ENCODE results near the gene ADAMTS9. TPM values are rescaled to one million over a fixed set of nuclear protein-coding genes. Genes with fewer than 3 reads are reported as not detected.

The ADAMTS9 gene
- total RNA-seq, 1 experiment from 2014 or later, result 0.46 TPM

DNA sequence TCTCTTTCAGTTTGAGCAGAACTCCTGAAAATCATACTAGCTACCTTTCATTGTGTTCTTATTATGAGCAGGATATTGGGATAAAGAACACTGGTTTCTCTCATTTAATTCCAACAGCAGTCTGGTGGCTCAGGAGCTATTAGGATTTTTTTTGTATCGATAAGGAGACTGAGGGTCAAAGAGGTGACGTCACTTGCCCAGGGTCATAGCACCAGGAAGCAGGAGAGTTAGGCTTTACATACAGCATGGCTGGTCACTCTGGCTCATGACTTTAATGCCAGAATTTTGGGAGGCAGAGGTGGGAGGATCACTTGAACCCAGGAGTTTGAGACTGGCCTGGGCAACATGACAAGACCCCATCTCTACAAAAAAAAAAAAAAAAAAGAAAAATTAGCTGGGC lies 113.6 kb downstream of the ADAMTS9 start:
- DNase-seq, result no peak
- Histone ChIP-seq H3K9ac (ENCODE audit: extremely low read depth, insufficient read length, low read length) (no peak overlapping the region), H3K79me2 (ENCODE audit: insufficient read depth, low read length) (no peaks in the 10 kb centered on the region), H4K5ac (ENCODE audit: insufficient read length, low read depth, low read length) (no peak overlapping the region), H3K56ac (ENCODE audit: insufficient read length, low read depth, low read length) (no peak overlapping the region), H3K18ac (ENCODE audit: insufficient read length, low read depth, low read length) (no peak overlapping the region), H2AK5ac (ENCODE audit: insufficient read length, low read length) (no peak overlapping the region), H2BK12ac (ENCODE audit: insufficient read length, low read depth, low read length) (no peak overlapping the region), H3K4me2 (ENCODE audit: insufficient read depth, insufficient read length, low read length) (no peak overlapping the region), H3K27me3 (ENCODE audit: insufficient read depth, low read length) (no peaks in the 10 kb centered on the region), H2BK5ac (ENCODE audit: insufficient read length, low read length) (no peak overlapping the region), H4K20me1 (ENCODE audit: control insufficient read depth, insufficient read depth, insufficient read length) (no peaks in the 10 kb centered on the region), H3K4ac (ENCODE audit: low read depth, low read length) (no peak overlapping the region), H2BK120ac (ENCODE audit: low read depth, low read length, poor library complexity, severe bottlenecking) (no peak overlapping the region), H3K14ac (ENCODE audit: insufficient read depth, low read length) (no peak overlapping the region), H3K4me1 (ENCODE audit: insufficient read depth, low read length) (peaks cover 3% of the 10 kb centered on the region; the same call in 1 of the 2 replicates), H3K27ac (ENCODE audit: insufficient read length, low read depth, low read length) (no peak overlapping the region), H2BK20ac (ENCODE audit: low read depth, low read length, poor library complexity, severe bottlenecking) (no peak overlapping the region), H3K23me2 (ENCODE audit: insufficient read length, low read depth, low read length, poor library complexity, severe bottlenecking) (no peaks in the 10 kb centered on the region), H4K91ac (ENCODE audit: insufficient read length, low read depth, low read length) (no peak overlapping the region), H3K9me3 (ENCODE audit: control insufficient read depth, low read depth, low read length) (no peaks in the 10 kb centered on the region), H3K23ac (ENCODE audit: insufficient read length, low read depth, low read length) (no peak overlapping the region), H4K8ac (replicated peaks; ENCODE audit: insufficient read length, low read depth, low read length) (no peak overlapping the region), H2AFZ (ENCODE audit: low read length) (no peak overlapping the region), H3K79me1 (ENCODE audit: insufficient read depth, low read depth, low read length, poor library complexity, severe bottlenecking) (no peaks in the 10 kb centered on the region), H3T11ph (ENCODE audit: low read length) (no peak overlapping the region), H2BK15ac (ENCODE audit: low read depth, low read length) (no peak overlapping the region)
- H3K9me3 Mint-ChIP-seq, result no peaks in the 10 kb centered on the region
- no peaks in the 10 kb centered on the region for H3K36me3 Mint-ChIP-seq (ENCODE audit: insufficient read depth in 1 of 3, low read depth in 3 of 3)
- H3K27me3 Mint-ChIP-seq (ENCODE audit: low read depth), result no peaks in the 10 kb centered on the region
- H3K27ac Mint-ChIP-seq, result no peak overlapping the region
- H3K4me1 Mint-ChIP-seq, result peaks cover 9% of the 10 kb centered on the region in 2 experiments; a peak in 3 of 4 replicates
- WGBS (ENCODE audit: extremely low coverage, insufficient read length, low lambda C conversion rate), result no CpG with 5 or more reads among the region's 2 CpGs
- H3K4me3 Mint-ChIP-seq, result no peak overlapping the region
- TF ChIP-seq, protein P1, sequence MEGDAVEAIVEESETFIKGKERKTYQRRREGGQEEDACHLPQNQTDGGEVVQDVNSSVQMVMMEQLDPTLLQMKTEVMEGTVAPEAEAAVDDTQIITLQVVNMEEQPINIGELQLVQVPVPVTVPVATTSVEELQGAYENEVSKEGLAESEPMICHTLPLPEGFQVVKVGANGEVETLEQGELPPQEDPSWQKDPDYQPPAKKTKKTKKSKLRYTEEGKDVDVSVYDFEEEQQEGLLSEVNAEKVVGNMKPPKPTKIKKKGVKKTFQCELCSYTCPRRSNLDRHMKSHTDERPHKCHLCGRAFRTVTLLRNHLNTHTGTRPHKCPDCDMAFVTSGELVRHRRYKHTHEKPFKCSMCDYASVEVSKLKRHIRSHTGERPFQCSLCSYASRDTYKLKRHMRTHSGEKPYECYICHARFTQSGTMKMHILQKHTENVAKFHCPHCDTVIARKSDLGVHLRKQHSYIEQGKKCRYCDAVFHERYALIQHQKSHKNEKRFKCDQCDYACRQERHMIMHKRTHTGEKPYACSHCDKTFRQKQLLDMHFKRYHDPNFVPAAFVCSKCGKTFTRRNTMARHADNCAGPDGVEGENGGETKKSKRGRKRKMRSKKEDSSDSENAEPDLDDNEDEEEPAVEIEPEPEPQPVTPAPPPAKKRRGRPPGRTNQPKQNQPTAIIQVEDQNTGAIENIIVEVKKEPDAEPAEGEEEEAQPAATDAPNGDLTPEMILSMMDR (conservative IDR thresholded peaks at IDR 0.05), result no peak
